ENCODE measurements around the gene RCC2.
"Not testable (repeated sequence)": the region's sequence is repeated elsewhere in the genome, so short reads cannot be mapped to it uniquely, and the experiment has no call there.

The RCC2 gene

GRCh38 chr1:17471393-17471792 lies 31.9 kb upstream of the RCC2 start:
- no peak overlapping the region for H3K27ac ChIP-seq
- TF ChIP-seq ZFX (IDR thresholded peaks at IDR 0.05; ENCODE audit: borderline replicate concordance): no peak
- TF ChIP-seq CTCF (IDR thresholded peaks at IDR 0.05): no peak

DNA sequence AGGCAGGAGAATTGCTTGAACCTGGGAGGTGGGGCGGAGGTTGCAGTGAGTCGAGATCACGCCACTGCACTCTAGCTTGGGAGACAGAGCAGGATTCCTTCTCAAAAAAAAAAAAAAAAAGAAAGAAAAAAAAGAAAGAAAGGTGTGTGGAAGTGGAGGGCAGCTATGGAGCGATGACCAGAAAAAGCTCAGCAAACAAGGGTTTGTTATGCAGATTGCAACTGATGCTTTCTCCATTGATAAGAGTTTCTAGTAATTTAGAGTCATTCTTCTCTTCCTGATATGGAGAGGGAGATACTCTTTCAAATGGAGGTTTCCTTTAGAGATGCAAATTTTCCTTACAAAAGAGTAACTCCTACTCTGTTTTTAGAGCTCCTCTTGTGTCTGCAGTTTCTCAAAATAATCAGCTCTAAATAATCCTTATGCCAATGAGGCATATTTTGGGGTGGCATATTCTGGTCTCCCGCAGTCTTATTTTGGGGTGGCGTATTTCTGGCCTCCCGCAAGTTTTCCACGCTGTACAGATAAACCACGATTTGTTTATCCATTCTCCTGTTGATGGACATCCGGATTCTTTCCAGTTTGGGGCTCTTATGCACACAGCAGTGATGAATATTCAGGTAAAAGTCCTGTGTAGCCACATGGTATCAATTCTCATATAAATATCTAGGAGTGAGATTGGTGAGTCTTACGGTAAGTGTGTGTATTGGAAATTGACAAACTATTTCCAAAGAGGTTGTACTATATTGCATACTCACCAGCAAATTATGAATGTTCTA lies 30.7 kb upstream of the RCC2 start:
- no peak overlapping the region for H3K27ac ChIP-seq
- no peak for TF ChIP-seq CTCF (IDR thresholded peaks at IDR 0.05)
- no peak for TF ChIP-seq ZFX (IDR thresholded peaks at IDR 0.05; ENCODE audit: borderline replicate concordance)

DNA sequence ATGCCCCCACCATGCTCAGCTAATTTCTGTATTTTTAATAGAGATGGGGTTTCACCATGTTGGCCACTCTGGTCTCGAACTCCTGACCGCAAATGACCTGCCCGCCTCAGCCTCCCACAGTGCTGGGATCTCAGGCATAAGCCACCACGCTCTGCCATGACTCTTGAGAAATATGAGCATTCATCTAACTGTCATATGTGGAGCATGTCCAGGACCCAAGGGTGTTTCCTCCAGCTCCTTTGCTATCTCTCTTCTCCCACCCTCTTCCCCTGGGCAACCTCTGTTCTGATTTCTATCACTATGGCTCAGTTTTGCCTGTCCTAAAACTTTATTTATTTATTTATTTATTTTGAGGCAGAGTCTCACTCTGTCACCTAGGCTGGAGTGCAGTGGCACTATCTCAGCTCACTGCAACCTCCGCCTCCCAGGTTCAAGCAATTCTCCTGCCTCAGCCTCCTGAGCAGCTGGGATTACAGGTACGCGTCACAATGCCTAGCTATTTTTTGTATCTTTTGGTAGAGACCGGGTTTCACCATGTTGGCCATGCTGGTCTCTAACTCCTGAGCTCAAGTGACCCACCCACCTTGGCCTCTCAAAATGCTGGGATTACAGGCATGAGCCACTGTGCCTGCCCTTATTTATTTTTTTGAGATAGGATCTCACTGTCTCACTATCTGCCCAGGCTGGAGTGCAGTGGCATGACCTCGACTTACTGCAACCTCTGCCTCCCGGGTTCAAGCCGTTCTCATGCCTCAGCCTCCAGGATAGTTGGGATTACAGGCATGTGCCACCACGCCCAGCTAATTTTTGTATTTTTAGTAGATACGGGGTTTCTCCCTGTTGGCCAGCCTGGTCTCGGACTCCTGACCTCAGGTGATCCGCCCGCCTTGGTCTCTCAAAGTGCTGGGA lies 29.1 kb upstream of the RCC2 start:
- not testable (repeated sequence) for H3K27ac ChIP-seq

GRCh38 chr1:17466359-17466758 lies 26.9 kb upstream of the RCC2 start:
- TF ChIP-seq CTCF (IDR thresholded peaks at IDR 0.05) (no peak), ZFX (IDR thresholded peaks at IDR 0.05; ENCODE audit: borderline replicate concordance) (no peak)
- H3K27ac ChIP-seq: no peak overlapping the region

- H3K27ac ChIP-seq: no peak overlapping the region
- TF ChIP-seq ZFX (IDR thresholded peaks at IDR 0.05; ENCODE audit: borderline replicate concordance) (no peak), CTCF (IDR thresholded peaks at IDR 0.05) (no peak)
These were observed 25.8 kb upstream of the RCC2 start for GRCh38 chr1:17465228-17465627.

DNA sequence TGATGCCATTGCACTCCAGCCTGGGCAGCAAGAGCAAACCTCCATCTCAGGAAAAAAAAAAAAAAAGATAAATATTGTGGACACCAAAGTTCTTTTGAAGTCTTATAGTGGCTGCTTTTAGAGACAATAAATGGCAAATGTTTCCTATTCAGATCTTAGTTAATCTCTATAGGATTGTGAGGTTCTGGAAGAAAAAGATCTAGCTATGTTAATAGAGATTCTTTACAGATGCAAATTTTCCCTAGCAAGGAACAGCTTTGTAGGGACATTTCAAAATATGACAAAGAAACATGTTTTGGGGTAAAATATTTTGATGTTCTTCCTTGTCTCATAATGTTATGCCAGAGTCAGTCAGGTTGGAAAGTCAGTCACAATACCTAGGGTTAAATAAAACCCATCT lies 24.5 kb upstream of the RCC2 start:
- no peak for TF ChIP-seq ZFX (IDR thresholded peaks at IDR 0.05; ENCODE audit: borderline replicate concordance)
- H3K27ac ChIP-seq: no peak overlapping the region

DNA sequence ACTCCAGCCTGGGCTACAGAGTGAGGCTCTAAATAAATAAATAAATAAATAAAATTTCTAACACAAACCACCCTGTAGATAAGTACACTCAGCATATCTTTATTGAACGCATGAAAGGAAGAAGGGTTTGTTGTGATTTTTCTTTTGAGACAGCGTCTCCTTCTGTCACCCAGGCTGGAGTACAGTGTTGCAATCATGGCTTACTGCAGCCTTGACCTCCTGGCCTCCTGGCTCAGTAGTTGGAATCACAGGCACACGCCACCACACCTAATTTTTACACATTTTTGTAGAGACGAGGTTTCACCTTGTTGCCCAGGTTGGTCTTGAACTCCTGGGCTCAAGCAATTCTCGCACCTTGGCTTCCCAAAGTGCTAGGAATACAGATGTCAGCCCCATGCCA lies 23.2 kb upstream of the RCC2 start:
- TF ChIP-seq CTCF (IDR thresholded peaks at IDR 0.05): no peak
- no peak for TF ChIP-seq ZFX (IDR thresholded peaks at IDR 0.05; ENCODE audit: borderline replicate concordance)
- H3K27ac ChIP-seq: no peak overlapping the region

- TF ChIP-seq ZFX (IDR thresholded peaks at IDR 0.05; ENCODE audit: borderline replicate concordance) (no peak), CTCF (IDR thresholded peaks at IDR 0.05) (no peak)
- H3K27ac ChIP-seq: peak overlapping the region; percentile 58
These were observed 20.7 kb upstream of the RCC2 start for GRCh38 chr1:17460219-17460618.
